GM12878 (cell line): ENCODE measurements around the gene DNAJC5G. TPM values are rescaled to one million over a fixed set of nuclear protein-coding genes. Genes with fewer than 3 reads are reported as not detected.

ENCODE experiments used
- ATAC-seq: fragments of 200-7000 bp; cut with Tn5 transposase; 3 replicates; pipeline ENCODE4 v1.9.1; 2020; ENCODE audit warnings: mild to moderate bottlenecking, moderate library complexity
- BruUV-seq: library from RNA; stranded (reverse); fragments of 400-500 nt; replicated peaks from 2 replicates; lab custom pipeline; 2021; lab: Mats Ljungman, UMichigan
- CTCF ChIA-PET: fragments of 300-600 bp; sonication (Branson Sonifier 250); formaldehyde crosslinking; extraction: SDS; loops from one replicate; lab custom pipeline; 2021; ENCODE audit warnings: inconsistent platforms; lab: Yijun Ruan, JAX
- POLR2A ChIA-PET: fragments of 350-600 bp; formaldehyde crosslinking; extraction: SDS; loops from one replicate; lab custom pipeline; 2021; ENCODE audit warnings: inconsistent platforms; lab: Charles Lee
- RAD21 ChIA-PET: fragments of 300-600 bp; sonication (Branson Sonifier 250); formaldehyde crosslinking; loops from one replicate; lab custom pipeline; 2023; ENCODE audit warnings: antibody characterized with exemption; ENCODE audit not compliant: unreplicated experiment; lab: Charles Lee
- SMC1A ChIA-PET: fragments of 300-600 bp; sonication (Branson Sonifier 250); formaldehyde crosslinking; loops from one replicate; lab custom pipeline; 2023; ENCODE audit not compliant: unreplicated experiment, uncharacterized antibody; lab: Charles Lee
- DNase-seq: peaks from one replicate; pipeline ENCODE4 v3.0.0-alpha.2; 2011; ENCODE audit warnings: low read depth, low spot score
- FAIRE-seq: peaks from 3 replicates; lab custom pipeline; 2011; peaks lifted over from hg19 to GRCh38; lab: Jason Lieb, UNC
- H2AFZ ChIP-seq: 2 replicates; pipeline ENCODE4 v1.6.0; 2011; ENCODE audit warnings: low read depth, low read length, control low read depth; ENCODE audit not compliant: control insufficient read depth
- H3K27ac ChIP-seq: 2 replicates; pipeline ENCODE4 v1.5.1; 2011; ENCODE audit warnings: control low read depth; ENCODE audit not compliant: control insufficient read depth, insufficient read depth
- H3K27me3 ChIP-seq, 2 experiments: replicated peaks in 1 of 2; 2 replicates each; pipeline versions ENCODE4 v1.6.0 to v1.6.1; 2011; ENCODE audit warnings: low read length in 1 of 2; ENCODE audit not compliant: control insufficient read depth in 2 of 2, insufficient read depth in 2 of 2
- H3K36me3 ChIP-seq, 2 experiments: 2 replicates each; pipeline ENCODE4 v1.5.1; 2011; ENCODE audit warnings: low read length in 1 of 2; ENCODE audit not compliant: control insufficient read depth in 2 of 2, insufficient read depth in 2 of 2
- H3K4me1 ChIP-seq: 2 replicates; pipeline ENCODE4 v1.6.1; 2011; ENCODE audit warnings: mild to moderate bottlenecking, low read length, moderate library complexity, mixed read lengths; ENCODE audit not compliant: control insufficient read depth, insufficient read depth
- H3K4me2 ChIP-seq: 2 replicates; pipeline ENCODE4 v1.6.0; 2011; ENCODE audit warnings: control low read depth; ENCODE audit not compliant: control insufficient read depth, insufficient read depth
- H3K4me3 ChIP-seq: fragments of 200-600 bp; sonication (generic); 2 replicates; pipeline ENCODE4 v1.5.1; 2016
- H3K79me2 ChIP-seq: 2 replicates; pipeline ENCODE4 v1.6.0; 2011; ENCODE audit warnings: low read length; ENCODE audit not compliant: control insufficient read depth, insufficient read depth
- H3K9ac ChIP-seq: 2 replicates; pipeline ENCODE4 v1.8.0; 2011; ENCODE audit warnings: low read length, control low read depth, mixed read lengths; ENCODE audit not compliant: control insufficient read depth, insufficient read depth
- H3K9me3 ChIP-seq: replicated peaks from 3 replicates; pipeline ENCODE4 v1.5.1; 2011; ENCODE audit warnings: mild to moderate bottlenecking, low read length; ENCODE audit not compliant: control insufficient read depth, insufficient read depth
- H4K20me1 ChIP-seq: 2 replicates; pipeline ENCODE4 v1.6.0; 2011; ENCODE audit not compliant: control insufficient read depth, insufficient read depth
- BRCA1 ChIP-seq: IDR thresholded peaks from 2 replicates; pipeline ENCODE4 v1.6.1; 2011; ENCODE audit warnings: low read depth, low read length, improper control_type of control experiment
- CREM ChIP-seq: IDR thresholded peaks from 2 replicates; pipeline ENCODE4 v1.6.1; 2014; ENCODE audit warnings: antibody characterized with exemption, low read depth
- CUX1 ChIP-seq: IDR thresholded peaks from 2 replicates; pipeline ENCODE4 v1.6.1; 2012; ENCODE audit warnings: improper control_type of control experiment, low read depth, low read length; ENCODE audit not compliant: insufficient replicate concordance
- E2F8 ChIP-seq: fragments of 450-650 bp; IDR thresholded peaks from 2 replicates; pipeline ENCODE4 v1.6.1; 2018; ENCODE audit warnings: mild to moderate bottlenecking, low read depth, moderate library complexity; ENCODE audit not compliant: partially characterized antibody
- EP300 ChIP-seq, 2 experiments: fragments of 150-350 bp in 1 of 2; IDR thresholded peaks; 2 replicates each; pipeline ENCODE4 v1.6.1; 2011 to 2012; ENCODE audit warnings: low read depth in 2 of 2, low read length in 2 of 2, borderline replicate concordance in 1 of 2, improper control_type of control experiment in 1 of 2, inconsistent platforms in 1 of 2; ENCODE audit not compliant: control insufficient read depth in 1 of 2
- ETV6 ChIP-seq, 2 experiments: fragments of 450-650 bp in 1 of 2; IDR thresholded peaks in 1 of 2; conservative IDR thresholded peaks in 1 of 2; 2 replicates each; pipeline ENCODE4 v1.6.1; 2014; ENCODE audit warnings: antibody characterized with exemption in 1 of 2, borderline replicate concordance in 1 of 2, low read depth in 1 of 2, mild to moderate bottlenecking in 1 of 2, moderate library complexity in 1 of 2
- KLF5 ChIP-seq: fragments of 450-650 bp; IDR thresholded peaks from 2 replicates; pipeline ENCODE4 v1.6.1; 2014; ENCODE audit warnings: mild to moderate bottlenecking; ENCODE audit not compliant: partially characterized antibody
- MEF2A ChIP-seq: IDR thresholded peaks from 2 replicates; pipeline ENCODE4 v1.6.1; 2011; ENCODE audit warnings: low read depth, mild to moderate bottlenecking, low read length, moderate library complexity; ENCODE audit not compliant: insufficient read depth
- NR2C2 ChIP-seq: IDR thresholded peaks from 2 replicates; pipeline ENCODE4 v1.6.1; 2011; ENCODE audit warnings: borderline replicate concordance, low read depth; ENCODE audit not compliant: control insufficient read depth, insufficient read length
- PAX8 ChIP-seq: fragments of 450-650 bp; IDR thresholded peaks from 2 replicates; pipeline ENCODE4 v1.6.1; 2017; ENCODE audit warnings: mild to moderate bottlenecking, moderate library complexity
- SRF ChIP-seq, 2 experiments: IDR thresholded peaks; 2 replicates each; pipeline ENCODE4 v1.6.1; 2011; ENCODE audit warnings: low read depth in 2 of 2, low read length in 2 of 2, mild to moderate bottlenecking in 1 of 2, moderate library complexity in 1 of 2
- SUPT20H ChIP-seq: IDR thresholded peaks from 2 replicates; pipeline ENCODE4 v1.6.1; 2011; ENCODE audit warnings: low read depth, mild to moderate bottlenecking, low read length, moderate library complexity, borderline replicate concordance; ENCODE audit not compliant: control insufficient read depth
- TCF7 ChIP-seq: IDR thresholded peaks from 2 replicates; pipeline ENCODE4 v1.6.1; 2014; ENCODE audit warnings: antibody characterized with exemption, borderline replicate concordance
- ZNF622 ChIP-seq: fragments of 450-650 bp; IDR thresholded peaks from 2 replicates; pipeline ENCODE4 v1.6.1; 2017; ENCODE audit warnings: mild to moderate bottlenecking, inconsistent platforms
- WGBS: methylation state at CpG from one replicate; pipeline ENCODE4 v1.1.6; 2016; ENCODE audit warnings: low lambda C conversion rate; ENCODE audit not compliant: insufficient replicate concordance, insufficient coverage; ENCODE audit errors: missing lambda C conversion rate; 5-methylcytosine and 5-hydroxymethylcytosine counted together
- in situ Hi-C: fragments of 300-500 bp; cut with MboI; formaldehyde crosslinking; loops from 9 replicates; pipeline ENCODE4 v1.14.3; 2018; ENCODE audit warnings: mixed read lengths
- intact Hi-C: fragments of 100-400 bp; cut with micrococcal nuclease; formaldehyde crosslinking; loops from one replicate; pipeline ENCODE4 v1.14.2; 2022; ENCODE audit not compliant: unreplicated experiment
- polyA plus RNA-seq, 11 experiments: library from polyadenylated mRNA; depleted of rRNA in 4 of 11; unstranded in 6 of 11; stranded (reverse) in 5 of 11; fragments of >200 nt; fragmentation: Nextera tagmentation in 4 of 11; fragmentation: Illumina TruSeq in 1 of 11; extraction: Ambion mirVana in 4 of 11; extraction: Trizol in 1 of 11; gene quantifications; 1 replicate in 1 of 11; 2 replicates in 10 of 11; pipeline versions ENCODE4 v1.2.1 to v1.2.3, GENCODE V29; 2011 to 2016; ENCODE audit warnings: inconsistent platforms in 2 of 11, missing spikeins in 2 of 11, low read depth in 1 of 11
- total RNA-seq, 4 experiments: library from RNA; depleted of rRNA in 3 of 4; stranded (reverse); fragments of >200 nt in 3 of 4; fragmentation: Illumina TruSeq in 1 of 4; extraction: Trizol in 1 of 4; gene quantifications; 2 replicates each; pipeline versions ENCODE4 v1.2.1 to v1.2.3, GENCODE V29; 2013 to 2021

The DNAJC5G gene
- total and polyA plus RNA-seq, 10 of the 15 experiments (the other 5 are each of a cell fraction or from before 2014, with no cell fraction given) = not detected

- H3K4me3 ChIP-seq = no peak overlapping the region
- BruUV-seq = no TSS peak
- no peaks in the 10 kb centered on the region for H3K79me2 ChIP-seq
- POLR2A ChIA-PET = no interaction called here
- DNase-seq (no peak), FAIRE-seq (no peak), ATAC-seq (peak; percentile 51)
- intact Hi-C loops = no loop called here
- no peak overlapping the region for H3K9ac ChIP-seq
- H3K27ac ChIP-seq = no peak overlapping the region
- WGBS = 18% methylated on average over 49 of the region's 51 CpGs
- H2AFZ ChIP-seq = no peak overlapping the region
- in situ Hi-C loops = no loop called here
- no peaks in the 10 kb centered on the region; the same call in 2 of the 3 replicates for H3K9me3 ChIP-seq
- no peaks in the 10 kb centered on the region; a peak in 1 of 4 replicates for H3K27me3 ChIP-seq
- H3K36me3 ChIP-seq = peaks cover 0 to 3% of the 10 kb centered on the region in 2 experiments; a peak in 1 of 4 replicates
- RAD21 ChIA-PET = no interaction called here
- H3K4me2 ChIP-seq = no peak overlapping the region
- CTCF ChIA-PET = no interaction called here
- SMC1A ChIA-PET = no interaction called here
- no peaks in the 10 kb centered on the region for H3K4me1 ChIP-seq
- H4K20me1 ChIP-seq = no peaks in the 10 kb centered on the region
- TF ChIP-seq NR2C2 (no peak), EP300 (IDR thresholded peaks at IDR 0.05; ENCODE audit: borderline replicate concordance in 1 of 2, control insufficient read depth in 1 of 2, low read depth in 2 of 2, low read length in 2 of 2) (no peak), TCF7 (no peak), SUPT20H (no peak), BRCA1 (no peak), KLF5 (no peak), PAX8 (no peak), ZNF622 (no peak), ETV6 (conservative IDR thresholded peaks at IDR 0.05 in 1 of 2, IDR thresholded peaks at IDR 0.05 in 1 of 2; ENCODE audit: borderline replicate concordance in 1 of 2, low read depth in 1 of 2) (no peak), MEF2A (no peak), E2F8 (no peak), CUX1 (no peak), SRF (IDR thresholded peaks at IDR 0.05; ENCODE audit: low read depth in 2 of 2, low read length in 2 of 2) (no peak), CREM (no peak)
Observed at GRCh38 chr2:27306573-27307286, 31.5 kb downstream of the DNAJC5G start.
